ENCODE results near the gene OR6F1.
"Not testable (repeated sequence)": the region's sequence is repeated elsewhere in the genome, so short reads cannot be mapped to it uniquely, and the experiment has no call there.

Gene OR6F1
- 0 reads per million in 9 experiments for total RNA-seq

DNA sequence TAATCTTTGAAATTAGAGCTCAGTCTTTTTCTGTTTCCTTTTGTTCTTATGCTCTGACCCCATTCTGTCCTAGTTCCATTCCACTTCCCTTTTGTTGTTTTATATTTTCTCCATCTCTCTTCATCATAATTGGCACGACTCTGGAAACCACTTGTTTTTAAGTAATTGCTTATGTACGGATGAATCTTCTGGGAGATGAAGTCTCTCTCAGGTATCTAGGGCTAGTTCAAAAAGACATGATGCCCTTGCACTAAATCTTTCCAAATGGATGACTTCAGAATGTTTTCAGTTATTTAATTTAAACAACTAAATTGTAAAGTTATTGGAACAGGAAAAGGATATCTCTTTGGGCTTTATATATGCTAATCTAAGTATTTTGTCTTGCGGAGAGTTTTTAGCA is at the start of gene OR6F1:
Gene OR6F1, minus strand, starts transcription at position 101 of the 400 bp plus-strand sequence. CDS start 3,891 bp downstream, outside the sequence.
- no peak for ATAC-seq (replicated peaks)
- Mint-ChIP-seq H3K27ac (no peak within 1 kb of the TSS), H3K4me1 (ENCODE audit: low read depth in 2 of 2) (no peaks in the 10 kb centered on the region), H3K36me3 (ENCODE audit: insufficient read depth) (peaks cover 4% of the 10 kb centered on the region), H3K27me3 (no peaks in the 10 kb centered on the region), H3K4me3 (no peak within 1 kb of the TSS), H3K9me3 (peaks cover 4 to 6% of the 10 kb centered on the region in 2 donors)
- no peak for DNase-seq

DNA sequence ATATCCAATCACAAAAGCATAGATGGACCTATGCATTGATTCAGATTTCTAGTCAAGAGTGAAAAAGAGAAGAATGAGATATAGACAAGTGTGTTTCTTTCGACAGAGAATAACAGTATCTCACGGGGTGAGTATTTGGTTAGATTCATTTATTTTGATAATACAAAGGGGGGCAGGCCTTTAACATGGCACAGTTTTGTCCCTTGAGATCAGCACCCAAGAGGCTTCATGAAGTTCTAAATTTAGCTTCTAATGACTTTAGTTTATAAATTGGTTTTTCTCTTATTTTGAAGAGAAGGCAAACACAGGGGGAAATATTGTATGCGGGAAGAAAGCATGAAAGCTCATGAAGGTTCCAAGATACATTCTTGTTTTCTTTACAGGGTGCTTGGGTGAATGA is 44.0 kb upstream of the OR6F1 start, which contains the start of gene OR1C1:
Gene OR1C1, minus strand, starts transcription at position 101 of the 400 bp plus-strand sequence. CDS start 2,150 bp downstream, outside the sequence.
- no peaks in the 10 kb centered on the region for H3K4me1 Mint-ChIP-seq (ENCODE audit: low read depth in 2 of 2)
- DNase-seq (no peak), ATAC-seq (replicated peaks) (no peak)
- no peaks in the 10 kb centered on the region for H3K36me3 Mint-ChIP-seq (ENCODE audit: insufficient read depth)
- no peak within 1 kb of the TSS for H3K27ac Mint-ChIP-seq
- H3K27me3 Mint-ChIP-seq, result no peaks in the 10 kb centered on the region
- H3K9me3 Mint-ChIP-seq, result peaks cover 6 to 8% of the 10 kb centered on the region in 2 donors
- H3K4me3 Mint-ChIP-seq, result no peak within 1 kb of the TSS

GRCh38 chr1:247754311-247754710 is 37.9 kb upstream of the OR6F1 start:
- not testable (repeated sequence) for H3K4me3 Mint-ChIP-seq; ATAC-seq (replicated peaks); DNase-seq; H3K27ac Mint-ChIP-seq; H3K4me1 Mint-ChIP-seq (ENCODE audit: low read depth in 2 of 2); H3K9me3 Mint-ChIP-seq; H3K36me3 Mint-ChIP-seq (ENCODE audit: insufficient read depth); H3K27me3 Mint-ChIP-seq

DNA sequence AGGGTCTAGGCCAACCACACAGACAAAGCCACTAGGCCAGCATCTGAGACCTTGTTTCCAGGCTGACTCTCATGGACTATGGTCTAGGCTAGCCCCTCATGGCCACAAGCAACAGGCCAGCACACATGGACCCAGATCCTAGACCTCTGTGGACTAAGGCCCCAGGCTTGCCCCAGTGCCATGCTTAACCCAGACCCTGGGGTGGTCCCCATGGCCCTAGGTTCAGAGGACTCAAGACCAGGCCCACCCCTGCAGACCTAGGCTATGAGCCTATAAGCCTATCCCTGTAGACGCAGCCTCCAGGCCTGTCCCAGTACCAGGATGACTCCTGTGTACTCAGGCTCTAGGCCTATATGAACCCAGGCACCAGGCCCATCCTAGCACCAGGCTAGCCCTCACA is 33.4 kb upstream of the OR6F1 start:
- no peaks in the 10 kb centered on the region for H3K36me3 Mint-ChIP-seq (ENCODE audit: insufficient read depth)
- no peaks in the 10 kb centered on the region for H3K4me1 Mint-ChIP-seq (ENCODE audit: low read depth in 2 of 2)
- H3K4me3 Mint-ChIP-seq, result no peak overlapping the region
- no peak overlapping the region for H3K27ac Mint-ChIP-seq
- peaks cover 0 to 2% of the 10 kb centered on the region in 2 donors for H3K9me3 Mint-ChIP-seq
- ATAC-seq (replicated peaks) (no peak), DNase-seq (no peak)
- H3K27me3 Mint-ChIP-seq, result no peaks in the 10 kb centered on the region

DNA sequence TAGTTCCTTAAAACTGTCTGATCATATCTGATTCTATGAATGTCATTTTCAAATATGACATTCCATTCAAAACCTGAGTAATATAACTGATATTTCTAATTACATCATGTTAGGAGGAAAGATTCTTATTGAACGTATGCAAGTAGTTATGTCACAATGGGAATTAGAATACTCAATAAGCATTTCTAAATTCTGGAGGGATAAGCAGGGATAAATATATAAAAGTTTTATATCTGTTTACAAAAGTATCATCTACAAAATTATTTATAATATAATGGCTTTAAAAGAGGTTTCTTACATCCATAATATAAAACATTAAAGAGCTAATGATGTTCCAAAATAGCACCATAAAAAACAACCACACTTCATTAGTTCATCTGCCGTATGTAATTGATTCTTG is 31.6 kb upstream of the OR6F1 start, which contains the start of gene OR14A2:
Gene OR14A2, minus strand, starts transcription at position 101 of the 400 bp plus-strand sequence.
- no peaks in the 10 kb centered on the region for H3K36me3 Mint-ChIP-seq (ENCODE audit: insufficient read depth)
- H3K27ac Mint-ChIP-seq, result no peak within 1 kb of the TSS
- H3K27me3 Mint-ChIP-seq, result no peaks in the 10 kb centered on the region
- no peak within 1 kb of the TSS for H3K4me3 Mint-ChIP-seq
- no peak for ATAC-seq (replicated peaks)
- DNase-seq, result no peak
- no peaks in the 10 kb centered on the region for H3K4me1 Mint-ChIP-seq (ENCODE audit: low read depth in 2 of 2)
- peaks cover 0 to 2% of the 10 kb centered on the region in 2 donors for H3K9me3 Mint-ChIP-seq

- H3K4me3 Mint-ChIP-seq, result no peak overlapping the region
- no peaks in the 10 kb centered on the region for H3K36me3 Mint-ChIP-seq (ENCODE audit: insufficient read depth)
- H3K27ac Mint-ChIP-seq, result no peak overlapping the region
- H3K4me1 Mint-ChIP-seq (ENCODE audit: low read depth in 2 of 2), result no peaks in the 10 kb centered on the region
- peaks cover 0 to 2% of the 10 kb centered on the region in 2 donors for H3K9me3 Mint-ChIP-seq
- H3K27me3 Mint-ChIP-seq, result no peaks in the 10 kb centered on the region
- DNase-seq, result no peak
- ATAC-seq (replicated peaks), result no peak
Observed at GRCh38 chr1:247747616-247748015, 31.2 kb upstream of the OR6F1 start.

GRCh38 chr1:247746391-247746935 is 30.0 kb upstream of the OR6F1 start:
- ATAC-seq (replicated peaks) (no peak), DNase-seq (no peak)
- Mint-ChIP-seq H3K9me3 (peaks cover 0 to 2% of the 10 kb centered on the region in 2 donors), H3K4me1 (ENCODE audit: low read depth in 2 of 2) (no peaks in the 10 kb centered on the region), H3K36me3 (ENCODE audit: insufficient read depth) (no peaks in the 10 kb centered on the region), H3K27me3 (no peaks in the 10 kb centered on the region), H3K4me3 (no peak overlapping the region), H3K27ac (no peak overlapping the region)

DNA sequence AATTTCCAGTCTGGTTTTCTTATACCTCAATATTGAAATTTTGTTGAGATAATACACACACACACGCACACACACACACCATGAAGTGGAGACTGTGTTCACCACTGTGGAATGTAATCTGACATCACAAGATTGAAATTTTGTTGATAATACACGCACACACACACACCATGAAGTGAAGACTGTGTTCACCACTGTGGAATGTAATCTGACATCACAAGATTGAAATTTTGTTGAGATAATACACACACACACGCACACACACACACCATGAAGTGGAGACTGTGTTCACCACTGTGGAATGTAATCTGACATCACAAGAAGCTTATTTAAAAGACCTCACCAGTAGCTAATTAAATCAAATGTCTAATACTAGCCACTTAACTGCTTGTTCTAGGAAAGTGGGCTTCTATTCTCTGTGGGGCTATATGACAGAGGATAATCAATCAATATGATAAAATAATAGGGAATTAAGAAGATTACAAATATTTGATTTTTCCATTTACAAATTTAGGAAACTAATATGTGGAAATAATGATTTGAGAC is 25.8 kb upstream of the OR6F1 start:
- not testable (repeated sequence) for H3K4me1 Mint-ChIP-seq (ENCODE audit: low read depth in 2 of 2); H3K4me3 Mint-ChIP-seq; DNase-seq; H3K36me3 Mint-ChIP-seq (ENCODE audit: insufficient read depth); ATAC-seq (replicated peaks); H3K9me3 Mint-ChIP-seq; H3K27ac Mint-ChIP-seq; H3K27me3 Mint-ChIP-seq

- no peak overlapping the region for H3K4me3 Mint-ChIP-seq
- ATAC-seq (replicated peaks), result no peak
- peaks cover 0 to 5% of the 10 kb centered on the region in 2 donors for H3K27me3 Mint-ChIP-seq
- no peak overlapping the region for H3K27ac Mint-ChIP-seq
- no peak for DNase-seq
- H3K4me1 Mint-ChIP-seq (ENCODE audit: low read depth in 2 of 2), result no peaks in the 10 kb centered on the region
- peaks cover 0 to 2% of the 10 kb centered on the region in 2 donors for H3K9me3 Mint-ChIP-seq
- H3K36me3 Mint-ChIP-seq (ENCODE audit: insufficient read depth), result no peaks in the 10 kb centered on the region
Observed at GRCh38 chr1:247741756-247742155, 25.3 kb upstream of the OR6F1 start.

- Mint-ChIP-seq H3K9me3 (peaks cover 0 to 2% of the 10 kb centered on the region in 2 donors), H3K36me3 (ENCODE audit: insufficient read depth) (no peaks in the 10 kb centered on the region), H3K4me3 (no peak overlapping the region), H3K27ac (no peak overlapping the region), H3K27me3 (peaks cover 0 to 5% of the 10 kb centered on the region in 2 donors), H3K4me1 (ENCODE audit: low read depth in 2 of 2) (no peaks in the 10 kb centered on the region)
- no peak for DNase-seq
- no peak for ATAC-seq (replicated peaks)
Observed at GRCh38 chr1:247740721-247741120, 24.3 kb upstream of the OR6F1 start.

DNA sequence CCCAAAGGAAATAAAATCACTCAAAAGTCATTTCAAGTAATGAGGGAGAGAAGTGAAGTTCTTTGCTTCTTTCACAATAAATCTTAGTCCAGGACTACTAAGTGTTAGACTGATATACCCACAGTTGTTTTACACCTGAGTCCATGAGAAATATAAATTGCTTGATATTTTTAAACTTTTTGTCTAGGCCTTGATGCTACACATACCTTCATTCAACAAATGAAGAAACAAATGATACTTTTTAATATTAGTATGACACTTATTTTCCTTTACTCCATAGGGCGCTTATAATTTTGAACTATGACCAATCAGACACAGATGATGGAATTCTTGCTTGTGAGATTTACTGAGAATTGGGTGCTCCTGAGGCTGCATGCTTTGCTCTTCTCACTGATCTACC is 21.9 kb upstream of the OR6F1 start, which contains the start of gene OR14K1:
Gene OR14K1, plus strand, starts transcription at position 301 of the 400 bp plus-strand sequence. Its CDS starts 0 bp downstream, at position 301.
- peaks cover 0 to 5% of the 10 kb centered on the region in 2 donors for H3K27me3 Mint-ChIP-seq
- H3K4me3 Mint-ChIP-seq, result no peak within 1 kb of the TSS
- H3K36me3 Mint-ChIP-seq (ENCODE audit: insufficient read depth), result peaks cover 3% of the 10 kb centered on the region
- H3K27ac Mint-ChIP-seq, result no peak within 1 kb of the TSS
- no peak for ATAC-seq (replicated peaks)
- DNase-seq, result no peak
- H3K4me1 Mint-ChIP-seq (ENCODE audit: low read depth in 2 of 2), result no peaks in the 10 kb centered on the region
- peaks cover 0 to 6% of the 10 kb centered on the region in 2 donors for H3K9me3 Mint-ChIP-seq

DNA sequence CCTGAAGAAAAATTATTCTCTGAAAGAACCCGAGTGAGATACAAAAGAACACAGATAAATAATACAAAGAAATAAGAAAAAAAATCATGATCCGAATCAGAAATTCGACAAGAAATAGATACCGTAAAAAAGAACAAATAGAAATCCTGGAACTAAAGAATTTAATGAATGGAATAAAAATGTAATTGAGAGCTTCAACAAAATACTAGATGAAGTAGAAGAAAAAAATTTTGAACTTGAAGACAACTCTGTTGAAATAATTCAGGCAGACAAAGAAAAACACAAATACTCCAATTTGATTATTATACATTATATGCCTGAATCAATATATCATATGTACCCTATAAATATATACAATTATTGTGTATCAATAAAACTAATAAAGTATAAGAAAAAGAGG is 4.8 kb upstream of the OR6F1 start:
- peaks cover 4% of the 10 kb centered on the region for H3K36me3 Mint-ChIP-seq (ENCODE audit: insufficient read depth)
- no peak overlapping the region for H3K4me3 Mint-ChIP-seq
- DNase-seq (no peak), ATAC-seq (replicated peaks) (no peak)
- H3K9me3 Mint-ChIP-seq, result peaks cover 0 to 7% of the 10 kb centered on the region in 2 donors
- H3K27ac Mint-ChIP-seq, result no peak overlapping the region
- no peaks in the 10 kb centered on the region for H3K4me1 Mint-ChIP-seq (ENCODE audit: low read depth in 2 of 2)
- no peaks in the 10 kb centered on the region for H3K27me3 Mint-ChIP-seq

- DNase-seq, result no peak
- H3K36me3 Mint-ChIP-seq (ENCODE audit: insufficient read depth), result no peaks in the 10 kb centered on the region
- H3K27ac Mint-ChIP-seq, result no peak overlapping the region
- no peaks in the 10 kb centered on the region for H3K4me1 Mint-ChIP-seq (ENCODE audit: low read depth in 2 of 2)
- H3K4me3 Mint-ChIP-seq, result no peak overlapping the region
- ATAC-seq (replicated peaks), result no peak
- no peaks in the 10 kb centered on the region for H3K27me3 Mint-ChIP-seq
- H3K9me3 Mint-ChIP-seq, result peaks cover 4 to 6% of the 10 kb centered on the region in 2 donors
Observed at GRCh38 chr1:247713753-247714152, 2.7 kb downstream of the OR6F1 start.

- H3K9me3 Mint-ChIP-seq; H3K4me1 Mint-ChIP-seq (ENCODE audit: low read depth in 2 of 2); H3K4me3 Mint-ChIP-seq; H3K36me3 Mint-ChIP-seq (ENCODE audit: insufficient read depth); H3K27me3 Mint-ChIP-seq; ATAC-seq (replicated peaks); H3K27ac Mint-ChIP-seq; DNase-seq: not testable (repeated sequence)
Observed at GRCh38 chr1:247710681-247711080, 5.8 kb downstream of the OR6F1 start.
